ENCODE results near the gene SLAMF1. TPM values are rescaled to one million over a fixed set of nuclear protein-coding genes. Genes with fewer than 3 reads are reported as not detected.

The SLAMF1 gene
- total RNA-seq, 1 donor from 2014 or later = not detected

GRCh38 chr1:160615660-160616059 is 31.2 kb downstream of the SLAMF1 start:
- FAIRE-seq (no peak), DNase-seq (ENCODE audit: low read depth) (no peak)
- peaks cover 2% of the 10 kb centered on the region for H3K27me3 ChIP-seq (ENCODE audit: control insufficient read depth, insufficient read depth, low read length)
- TF ChIP-seq, protein P1, sequence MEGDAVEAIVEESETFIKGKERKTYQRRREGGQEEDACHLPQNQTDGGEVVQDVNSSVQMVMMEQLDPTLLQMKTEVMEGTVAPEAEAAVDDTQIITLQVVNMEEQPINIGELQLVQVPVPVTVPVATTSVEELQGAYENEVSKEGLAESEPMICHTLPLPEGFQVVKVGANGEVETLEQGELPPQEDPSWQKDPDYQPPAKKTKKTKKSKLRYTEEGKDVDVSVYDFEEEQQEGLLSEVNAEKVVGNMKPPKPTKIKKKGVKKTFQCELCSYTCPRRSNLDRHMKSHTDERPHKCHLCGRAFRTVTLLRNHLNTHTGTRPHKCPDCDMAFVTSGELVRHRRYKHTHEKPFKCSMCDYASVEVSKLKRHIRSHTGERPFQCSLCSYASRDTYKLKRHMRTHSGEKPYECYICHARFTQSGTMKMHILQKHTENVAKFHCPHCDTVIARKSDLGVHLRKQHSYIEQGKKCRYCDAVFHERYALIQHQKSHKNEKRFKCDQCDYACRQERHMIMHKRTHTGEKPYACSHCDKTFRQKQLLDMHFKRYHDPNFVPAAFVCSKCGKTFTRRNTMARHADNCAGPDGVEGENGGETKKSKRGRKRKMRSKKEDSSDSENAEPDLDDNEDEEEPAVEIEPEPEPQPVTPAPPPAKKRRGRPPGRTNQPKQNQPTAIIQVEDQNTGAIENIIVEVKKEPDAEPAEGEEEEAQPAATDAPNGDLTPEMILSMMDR (IDR thresholded peaks at IDR 0.05; ENCODE audit: insufficient read depth, low read length, severe bottlenecking) = no peak
- H3K36me3 ChIP-seq (ENCODE audit: control insufficient read depth, insufficient read depth, low read length) = no peaks in the 10 kb centered on the region
- H3K4me3 ChIP-seq (ENCODE audit: low read depth, low read length) = no peak overlapping the region

- no peak for DNase-seq (ENCODE audit: low read depth)
- H3K27me3 ChIP-seq (ENCODE audit: control insufficient read depth, insufficient read depth, low read length) = peaks cover 5% of the 10 kb centered on the region
- no peak overlapping the region for H3K4me3 ChIP-seq (ENCODE audit: low read depth, low read length)
- FAIRE-seq = no peak
- TF ChIP-seq, protein P1 (IDR thresholded peaks at IDR 0.05; ENCODE audit: insufficient read depth, low read length, severe bottlenecking) = no peak
- H3K36me3 ChIP-seq (ENCODE audit: control insufficient read depth, insufficient read depth, low read length) = no peaks in the 10 kb centered on the region
These were observed 32.4 kb downstream of the SLAMF1 start for GRCh38 chr1:160614410-160614809.

GRCh38 chr1:160612613-160613218 is 34.1 kb downstream of the SLAMF1 start:
- no peak for DNase-seq (ENCODE audit: low read depth)
- no peak for FAIRE-seq
- Histone ChIP-seq H3K27me3 (ENCODE audit: control insufficient read depth, insufficient read depth, low read length) (peaks cover 5% of the 10 kb centered on the region), H3K36me3 (ENCODE audit: control insufficient read depth, insufficient read depth, low read length) (no peaks in the 10 kb centered on the region), H3K4me3 (ENCODE audit: low read depth, low read length) (no peak overlapping the region)
- TF ChIP-seq, protein P1 (IDR thresholded peaks at IDR 0.05; ENCODE audit: insufficient read depth, low read length, severe bottlenecking) = no peak

DNA sequence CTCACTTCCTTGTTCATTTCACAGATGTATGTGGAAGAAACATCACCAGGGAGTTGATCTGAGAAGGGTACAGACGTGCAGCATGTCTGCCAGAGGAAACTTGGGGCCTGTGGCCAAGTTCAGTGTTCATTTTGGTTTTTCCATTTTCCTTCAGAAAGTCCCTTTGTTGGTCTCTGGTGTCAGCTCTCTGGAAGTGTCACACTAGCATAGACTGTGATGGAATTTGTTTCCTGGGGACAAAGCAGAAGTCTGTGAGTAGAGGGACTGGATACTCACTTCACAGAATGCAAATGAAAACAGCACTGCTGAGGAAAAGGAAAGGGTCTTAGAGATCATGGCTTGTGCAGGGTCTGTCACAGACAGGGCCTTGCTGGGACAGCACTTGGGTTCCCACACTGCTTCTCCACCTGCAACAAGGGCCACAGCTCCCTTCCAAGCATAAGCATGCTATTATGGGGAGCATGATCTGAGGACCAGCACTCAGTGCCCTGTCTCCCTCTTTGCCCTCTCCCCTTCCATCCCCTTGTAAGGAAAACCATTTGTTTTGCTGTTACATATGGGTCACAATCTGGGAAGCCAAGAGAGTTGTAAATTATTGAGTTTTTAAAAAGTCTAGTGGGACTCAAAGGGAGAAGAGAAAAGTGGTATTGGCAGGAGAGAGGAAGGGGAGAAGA is 36.1 kb downstream of the SLAMF1 start:
- DNase-seq (ENCODE audit: low read depth) = no peak
- TF ChIP-seq, protein P1 (IDR thresholded peaks at IDR 0.05; ENCODE audit: insufficient read depth, low read length, severe bottlenecking) = no peak
- no peaks in the 10 kb centered on the region for H3K36me3 ChIP-seq (ENCODE audit: control insufficient read depth, insufficient read depth, low read length)
- H3K4me3 ChIP-seq (ENCODE audit: low read depth, low read length) = no peak overlapping the region
- H3K27me3 ChIP-seq (ENCODE audit: control insufficient read depth, insufficient read depth, low read length) = peaks cover 5% of the 10 kb centered on the region
- FAIRE-seq = no peak

DNA sequence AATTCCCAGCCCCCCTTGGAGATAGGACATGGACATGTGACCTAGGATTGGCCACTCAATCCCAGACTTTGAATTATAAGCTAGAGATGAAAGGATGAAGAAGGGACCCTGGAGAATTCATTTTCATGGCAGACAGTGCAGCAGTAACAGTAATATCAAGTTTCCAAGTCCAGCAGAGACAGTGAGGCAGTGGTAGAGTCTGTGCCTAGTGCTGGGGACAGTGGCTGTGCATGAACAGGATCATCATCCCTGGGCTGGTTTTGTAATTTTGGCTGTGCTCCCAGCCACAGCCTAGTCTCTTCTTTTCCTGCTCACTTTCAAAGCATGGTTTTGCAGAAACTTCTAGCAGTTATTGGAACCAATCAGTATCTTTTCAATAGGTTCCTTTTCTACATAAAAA is 37.9 kb downstream of the SLAMF1 start:
- FAIRE-seq (no peak), DNase-seq (ENCODE audit: low read depth) (no peak)
- no peaks in the 10 kb centered on the region for H3K36me3 ChIP-seq (ENCODE audit: control insufficient read depth, insufficient read depth, low read length)
- peaks cover 5% of the 10 kb centered on the region for H3K27me3 ChIP-seq (ENCODE audit: control insufficient read depth, insufficient read depth, low read length)
- H3K4me3 ChIP-seq (ENCODE audit: low read depth, low read length) = no peak overlapping the region
- TF ChIP-seq, protein P1 (IDR thresholded peaks at IDR 0.05; ENCODE audit: insufficient read depth, low read length, severe bottlenecking) = no peak
